Colonic mucosa (tissue), 4 donors: Measurements from ENCODE around the gene PPP1R14C. TPM values are rescaled to one million over a fixed set of nuclear protein-coding genes. Genes with fewer than 3 reads are reported as not detected.

ENCODE experiments used
- DNase-seq: peaks from one replicate; pipeline ENCODE4 v3.0.0-alpha.2; 2020
- H3K27ac ChIP-seq: fragments of 200-600 bp; one replicate; pipeline ENCODE4 v1.8.0; 2021
- H3K27me3 ChIP-seq: fragments of 200-600 bp; one replicate; pipeline ENCODE4 v1.8.0; 2021
- H3K36me3 ChIP-seq: fragments of 200-600 bp; one replicate; pipeline ENCODE4 v1.8.0; 2021
- H3K4me1 ChIP-seq: fragments of 200-600 bp; one replicate; pipeline ENCODE4 v1.8.0; 2021; ENCODE audit warnings: mild to moderate bottlenecking
- H3K4me3 ChIP-seq: fragments of 200-600 bp; one replicate; pipeline ENCODE4 v1.8.0; 2021
- H3K9ac ChIP-seq, 2 donors: one replicate each; pipeline ENCODE4 v1.7.0; 2013; ENCODE audit warnings: control low read depth in 2 of 2, low read depth in 2 of 2, low read length in 2 of 2
- H3K9me3 ChIP-seq: fragments of 200-600 bp; one replicate; pipeline ENCODE4 v1.8.0; 2021
- intact Hi-C: fragments of 100-400 bp; cut with DNase I; formaldehyde crosslinking; loops from one replicate; pipeline ENCODE4 v1.14.1; 2022
- total RNA-seq, 2 donors: library from RNA; stranded (reverse); fragmentation: NEBNext Ultra II Directional in 1 of 2; extraction: Animal tissue kit (Norgen Biotek cat#: 25700) in 1 of 2; gene quantifications; one replicate each; pipeline ENCODE4 v1.2.1, GENCODE V29; 2021
- TF ChIP-seq, protein P1 (sequence below): fragments of 200-600 bp; IDR thresholded peaks from one replicate; pipeline ENCODE4 v1.8.0; 2022; ENCODE audit warnings: antibody characterized with exemption, mild to moderate bottlenecking
- donor health status: healthy.
- donor health status: DM: no; HTN: no; CAD: no.
- donor health status: DM: no; HTN: no; CAD: no.

PPP1R14C gene, protein sequence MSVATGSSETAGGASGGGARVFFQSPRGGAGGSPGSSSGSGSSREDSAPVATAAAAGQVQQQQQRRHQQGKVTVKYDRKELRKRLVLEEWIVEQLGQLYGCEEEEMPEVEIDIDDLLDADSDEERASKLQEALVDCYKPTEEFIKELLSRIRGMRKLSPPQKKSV
- total RNA-seq = 10 to 100 TPM; 23.7 to 27.3 TPM

DNA sequence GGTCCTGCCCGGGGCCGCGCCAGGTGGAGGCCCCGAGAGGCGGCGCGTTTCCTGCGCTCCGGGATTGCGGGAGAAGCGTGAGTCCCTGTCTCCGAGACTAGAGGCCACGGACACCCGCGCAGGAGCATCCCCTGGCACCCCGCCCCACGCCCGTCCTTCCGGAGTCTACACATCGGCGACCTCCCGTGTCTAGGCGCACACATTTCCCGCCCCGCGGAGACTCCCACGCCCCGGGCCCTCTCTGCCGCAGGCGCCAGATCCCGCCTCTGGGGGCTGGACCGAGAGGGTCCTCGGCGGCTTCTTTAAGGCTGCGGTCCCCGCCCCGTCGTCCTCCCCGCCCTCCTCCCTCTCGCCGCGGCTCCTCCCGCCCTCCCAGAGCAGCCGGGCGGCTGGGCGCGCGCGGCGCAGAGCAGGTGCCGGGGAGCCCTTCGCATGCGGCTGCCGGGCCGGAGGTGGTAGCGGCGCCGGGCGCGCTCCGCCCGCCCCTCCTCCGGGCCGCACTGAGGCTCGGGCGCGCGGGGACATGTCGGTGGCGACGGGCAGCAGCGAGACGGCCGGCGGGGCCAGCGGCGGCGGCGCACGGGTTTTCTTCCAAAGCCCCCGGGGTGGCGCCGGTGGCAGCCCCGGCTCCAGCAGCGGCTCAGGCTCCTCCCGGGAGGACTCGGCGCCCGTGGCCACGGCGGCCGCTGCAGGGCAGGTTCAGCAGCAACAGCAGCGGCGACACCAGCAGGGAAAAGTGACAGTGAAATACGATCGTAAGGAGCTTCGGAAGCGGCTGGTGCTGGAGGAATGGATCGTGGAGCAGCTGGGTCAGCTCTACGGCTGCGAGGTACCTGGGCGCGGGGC is at the start of gene PPP1R14C:
Gene PPP1R14C (plus strand): TSS at position 375 of the 846 bp plus-strand sequence. CDS start 149 bp downstream, at position 524.
- Histone ChIP-seq H3K36me3 (no peaks in the 10 kb centered on the region), H3K4me1 (peaks cover 4% of the 10 kb centered on the region), H3K9me3 (no peaks in the 10 kb centered on the region), H3K27ac (peak within 1 kb of the TSS; percentile 29), H3K4me3 (peak within 1 kb of the TSS; percentile 55), H3K9ac (peak within 1 kb of the TSS; percentile 56 to 81), H3K27me3 (peaks cover 12% of the 10 kb centered on the region)
- intact Hi-C loops = no loop called here
- peak; percentile 73 for DNase-seq
- TF ChIP-seq, protein P1, sequence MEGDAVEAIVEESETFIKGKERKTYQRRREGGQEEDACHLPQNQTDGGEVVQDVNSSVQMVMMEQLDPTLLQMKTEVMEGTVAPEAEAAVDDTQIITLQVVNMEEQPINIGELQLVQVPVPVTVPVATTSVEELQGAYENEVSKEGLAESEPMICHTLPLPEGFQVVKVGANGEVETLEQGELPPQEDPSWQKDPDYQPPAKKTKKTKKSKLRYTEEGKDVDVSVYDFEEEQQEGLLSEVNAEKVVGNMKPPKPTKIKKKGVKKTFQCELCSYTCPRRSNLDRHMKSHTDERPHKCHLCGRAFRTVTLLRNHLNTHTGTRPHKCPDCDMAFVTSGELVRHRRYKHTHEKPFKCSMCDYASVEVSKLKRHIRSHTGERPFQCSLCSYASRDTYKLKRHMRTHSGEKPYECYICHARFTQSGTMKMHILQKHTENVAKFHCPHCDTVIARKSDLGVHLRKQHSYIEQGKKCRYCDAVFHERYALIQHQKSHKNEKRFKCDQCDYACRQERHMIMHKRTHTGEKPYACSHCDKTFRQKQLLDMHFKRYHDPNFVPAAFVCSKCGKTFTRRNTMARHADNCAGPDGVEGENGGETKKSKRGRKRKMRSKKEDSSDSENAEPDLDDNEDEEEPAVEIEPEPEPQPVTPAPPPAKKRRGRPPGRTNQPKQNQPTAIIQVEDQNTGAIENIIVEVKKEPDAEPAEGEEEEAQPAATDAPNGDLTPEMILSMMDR = no peak

DNA sequence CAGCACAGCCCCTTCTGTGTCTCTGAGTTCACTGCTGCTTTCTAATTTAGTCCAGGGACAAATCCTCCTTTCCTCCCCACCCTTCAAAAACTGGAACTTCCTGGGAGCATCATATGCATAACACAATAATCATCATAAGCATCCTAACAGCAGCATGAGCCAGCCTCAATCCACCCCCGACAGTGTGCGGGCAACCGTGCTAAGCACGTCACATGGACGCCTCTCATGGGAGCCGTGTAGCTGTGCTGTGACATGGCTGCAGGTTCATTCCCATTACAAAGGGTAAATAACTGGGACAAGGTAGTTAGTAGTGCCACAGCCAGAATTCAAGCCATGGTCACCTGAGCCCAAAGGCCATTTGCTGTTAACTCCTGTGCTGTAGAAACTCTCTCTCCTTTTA is 49.4 kb upstream of the PPP1R14C start:
- DNase-seq = no peak
- TF ChIP-seq, protein P1 = no peak

DNA sequence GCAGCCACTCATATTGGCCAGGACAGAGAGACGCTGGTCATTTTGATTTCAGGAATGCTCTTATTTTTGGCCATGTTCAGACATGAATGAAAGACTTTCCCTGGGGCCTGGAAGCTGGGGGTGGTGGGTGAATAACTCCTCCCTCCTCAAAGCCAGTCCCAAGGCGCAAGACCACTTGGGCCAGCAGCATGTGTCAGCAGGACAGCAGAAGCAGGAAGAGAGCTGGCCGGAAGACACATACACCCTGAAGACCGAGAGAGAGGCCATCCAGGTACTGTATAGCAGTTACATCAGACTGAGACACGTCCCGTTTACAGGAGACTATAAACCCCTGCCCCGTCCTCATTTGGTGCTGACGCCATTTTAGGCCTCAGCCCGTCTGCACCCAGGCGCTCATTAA is 44.7 kb upstream of the PPP1R14C start:
- Histone ChIP-seq H3K36me3 (no peaks in the 10 kb centered on the region), H3K27me3 (no peaks in the 10 kb centered on the region), H3K9ac (no peak overlapping the region), H3K9me3 (no peaks in the 10 kb centered on the region), H3K27ac (no peak overlapping the region), H3K4me1 (no peaks in the 10 kb centered on the region), H3K4me3 (no peak overlapping the region)
- intact Hi-C loops = no loop called here
- DNase-seq = no peak
- TF ChIP-seq, protein P1 = no peak

More for the DNA sequence above, 49.4 kb upstream of the PPP1R14C start:
- H3K36me3 ChIP-seq = no peaks in the 10 kb centered on the region
- H3K27me3 ChIP-seq = no peaks in the 10 kb centered on the region
- H3K4me3 ChIP-seq = no peak overlapping the region
- H3K9ac ChIP-seq = no peak overlapping the region
- H3K9me3 ChIP-seq = no peaks in the 10 kb centered on the region
- no peak overlapping the region for H3K27ac ChIP-seq
- H3K4me1 ChIP-seq = no peaks in the 10 kb centered on the region
- intact Hi-C loops = no loop called here

DNA sequence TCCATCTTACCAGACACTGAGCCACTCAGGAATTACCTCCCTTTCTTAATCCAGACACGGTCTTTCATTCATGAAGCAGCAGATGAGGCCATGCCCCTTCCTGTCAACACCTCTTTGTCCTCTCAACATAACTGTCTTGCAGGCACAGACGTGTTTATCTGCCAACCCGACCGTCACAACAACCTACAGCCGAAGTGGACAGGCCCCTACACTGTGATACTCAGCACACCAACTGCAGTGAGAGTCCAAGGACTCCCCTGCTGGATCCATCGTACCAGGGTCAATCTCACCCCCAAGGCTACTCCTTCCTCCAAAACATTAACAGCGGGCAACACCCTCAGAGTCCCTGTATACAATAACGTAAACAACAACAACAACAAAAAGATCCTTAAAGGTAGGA is 43.3 kb upstream of the PPP1R14C start:
- H3K36me3 ChIP-seq = no peaks in the 10 kb centered on the region

DNA sequence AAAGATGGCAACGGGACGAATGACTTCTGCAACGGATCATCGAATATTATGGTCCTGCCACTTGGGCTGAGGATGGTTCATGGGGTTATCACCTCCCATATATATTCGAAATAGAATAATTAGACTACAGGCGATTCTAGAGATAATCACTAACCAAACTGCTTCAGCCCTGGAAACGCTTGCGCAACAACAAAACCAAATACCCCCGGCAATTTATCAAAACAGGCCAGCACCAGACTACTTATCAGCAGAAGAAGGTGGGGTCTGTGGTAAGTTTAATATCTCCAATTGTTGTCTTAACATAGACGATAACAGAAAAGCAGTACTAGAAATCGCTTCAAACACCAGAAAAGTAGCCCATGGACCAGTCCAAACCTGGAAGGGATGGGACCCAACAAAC is 42.9 kb upstream of the PPP1R14C start:
- H3K4me1 ChIP-seq = no peaks in the 10 kb centered on the region
- H3K9ac ChIP-seq = no peak overlapping the region
- H3K27ac ChIP-seq = no peak overlapping the region
- no peak overlapping the region for H3K4me3 ChIP-seq
- no peaks in the 10 kb centered on the region for H3K36me3 ChIP-seq
- intact Hi-C loops = no loop called here
- no peaks in the 10 kb centered on the region for H3K9me3 ChIP-seq
- H3K27me3 ChIP-seq = no peaks in the 10 kb centered on the region
- no peak for DNase-seq
- TF ChIP-seq, protein P1 = no peak

More for the DNA sequence above, 43.3 kb upstream of the PPP1R14C start:
- no peak overlapping the region for H3K4me3 ChIP-seq
- H3K9me3 ChIP-seq = no peaks in the 10 kb centered on the region
- no peak overlapping the region for H3K9ac ChIP-seq
- TF ChIP-seq, protein P1 = no peak
- intact Hi-C loops = no loop called here
- DNase-seq = no peak
- H3K27me3 ChIP-seq = no peaks in the 10 kb centered on the region
- H3K27ac ChIP-seq = no peak overlapping the region
- H3K4me1 ChIP-seq = no peaks in the 10 kb centered on the region
